Mammary epithelial cell (primary cell): ENCODE results near the gene GP9.

Source experiments
- CTCF ChIP-seq, 2 donors: IDR thresholded peaks in 1 of 2; conservative IDR thresholded peaks in 1 of 2; 2 replicates each; pipeline ENCODE4 v1.5.1; 2011 to 2012; ENCODE audit warnings: inconsistent platforms in 2 of 2, low read length in 2 of 2, mild to moderate bottlenecking in 2 of 2, control low read depth in 1 of 2, low read depth in 1 of 2; ENCODE audit not compliant: insufficient read depth in 1 of 2; ENCODE audit errors: extremely low read depth in 1 of 2
- EZH2 ChIP-seq: IDR thresholded peaks from 2 replicates; pipeline ENCODE4 v1.6.1; 2012; ENCODE audit warnings: low read length, inconsistent platforms, borderline replicate concordance

GRCh38 chr3:129065720-129066073 lies 5.1 kb downstream of the GP9 start:
- TF ChIP-seq CTCF (conservative IDR thresholded peaks at IDR 0.05 in 1 of 2, IDR thresholded peaks at IDR 0.05 in 1 of 2; ENCODE audit: extremely low read depth in 1 of 2, insufficient read depth in 1 of 2, low read depth in 1 of 2, low read length in 2 of 2) = no peak
- no peak for TF ChIP-seq EZH2
